ENCODE results near the gene RASAL2. TPM values are rescaled to one million over a fixed set of nuclear protein-coding genes. Genes with fewer than 3 reads are reported as not detected.

RASAL2 gene
- total and polyA plus RNA-seq, 9 of the 15 experiments (the other 6 are each of a cell fraction or from before 2014, with no cell fraction given): 0.13 to 1.0 (median 0.62) TPM

- no peaks in the 10 kb centered on the region for H3K9me3 ChIP-seq (replicated peaks; ENCODE audit: control insufficient read depth, insufficient read depth, low read depth, low read length)
- 1% methylated on average over 5 of the region's 5 CpGs for WGBS (ENCODE audit: insufficient coverage, low coverage, missing lambda C conversion rate)
- H3K27me3 ChIP-seq (ENCODE audit: control insufficient read depth in 2 of 2, insufficient read depth in 2 of 2, low read length in 2 of 2): no peaks in the 10 kb centered on the region
- TF ChIP-seq ZNF512 (tag; IDR thresholded peaks at IDR 0.05) (no peak), IRF2 (CRISPR knock-in tag; IDR thresholded peaks at IDR 0.05) (no peak), FOXA1 (IDR thresholded peaks at IDR 0.05; ENCODE audit: borderline replicate concordance) (no peak), TFAP4 (CRISPR knock-in tag; IDR thresholded peaks at IDR 0.05; ENCODE audit: borderline replicate concordance) (no peak), RBM25 (IDR thresholded peaks at IDR 0.05; ENCODE audit: low read depth, low read length, severe bottlenecking) (no peak), ZNF717 (CRISPR knock-in tag; IDR thresholded peaks at IDR 0.05) (no peak), CUX1 (CRISPR knock-in tag; IDR thresholded peaks at IDR 0.05) (no peak), ZNF707 (CRISPR knock-in tag; conservative IDR thresholded peaks at IDR 0.05) (no peak), KLF6 (CRISPR knock-in tag; IDR thresholded peaks at IDR 0.05; ENCODE audit: borderline replicate concordance) (no peak), ATF3 (IDR thresholded peaks at IDR 0.05) (no peak), ATF3 (CRISPR knock-in tag; conservative IDR thresholded peaks at IDR 0.05) (no peak), PCBP2 (IDR thresholded peaks at IDR 0.05; ENCODE audit: low read depth, low read length, poor library complexity, severe bottlenecking) (no peak), SRSF9 (IDR thresholded peaks at IDR 0.05; ENCODE audit: borderline replicate concordance, low read depth, low read length) (no peak)
- ChIA-PET POLR2A (no interaction called here), CTCF (ENCODE audit: low intra/inter-chr PET ratio) (no interaction called here)
- ATAC-seq: no peak
- no TSS peak for BruUV-seq (replicated peaks)
- H2AFZ ChIP-seq (ENCODE audit: low read depth, low read length): no peak overlapping the region
- H4K20me1 ChIP-seq (replicated peaks; ENCODE audit: control insufficient read depth, insufficient read depth, low read length): no peaks in the 10 kb centered on the region
- no peak for DNase-seq (ENCODE audit: extremely low read depth in 1 of 4, low spot score in 3 of 4)
- H3K4me1 ChIP-seq (replicated peaks in 1 of 2; ENCODE audit: control insufficient read depth in 2 of 2, insufficient read depth in 2 of 2, low read length in 2 of 2): no peaks in the 10 kb centered on the region
- no peak overlapping the region for H3K4me3 ChIP-seq
- intact Hi-C loops (cut with micrococcal nuclease) (no loop called here), in situ Hi-C loops (cut with MboI) (no loop called here)
- no peak overlapping the region for H3K4me2 ChIP-seq (ENCODE audit: insufficient read depth, low read length)
- no peaks in the 10 kb centered on the region for H3K79me2 ChIP-seq (ENCODE audit: control insufficient read depth, insufficient read depth, low read length)
- no peaks in the 10 kb centered on the region for H3K9me1 ChIP-seq (ENCODE audit: control insufficient read depth, insufficient read depth, low read length)
- no peak overlapping the region for H3K27ac ChIP-seq (ENCODE audit: extremely low read depth, low read depth, low read length)
- no peaks in the 10 kb centered on the region for H3K36me3 ChIP-seq (ENCODE audit: control insufficient read depth, insufficient read depth, low read length)
- no peak overlapping the region for H3K9ac ChIP-seq (ENCODE audit: insufficient read depth in 1 of 2, low read depth in 2 of 2, low read length in 2 of 2)
- FAIRE-seq: no peak
These were observed 363.7 kb downstream of the RASAL2 start for GRCh38 chr1:178457651-178458050.

All from K562 (cell line).